ENCODE data around the gene TEX26.

TEX26 gene

GRCh38 chr13:30927595-30927994 lies 4.9 kb upstream of the TEX26 start:
- peak; percentile 84 for DNase-seq (ENCODE audit: low read depth)
- TF ChIP-seq CTCF (IDR thresholded peaks at IDR 0.05; ENCODE audit: insufficient read depth, low read depth, low read length, missing control alignments), result no peak
- no peak overlapping the region for H3K4me3 ChIP-seq (ENCODE audit: low read length)

- no peak for TF ChIP-seq CTCF (IDR thresholded peaks at IDR 0.05; ENCODE audit: insufficient read depth, low read depth, low read length, missing control alignments)
- DNase-seq (ENCODE audit: low read depth), result peak; percentile 85
These were observed 3.5 kb upstream of the TEX26 start for GRCh38 chr13:30928978-30929377.

GRCh38 chr13:30933354-30933670 lies 856 bp downstream of the TEX26 start:
- TF ChIP-seq CTCF (IDR thresholded peaks at IDR 0.05; ENCODE audit: insufficient read depth, low read depth, low read length, missing control alignments), result no peak
- DNase-seq (ENCODE audit: low read depth), result no peak
- H3K4me3 ChIP-seq (ENCODE audit: low read length), result no peak overlapping the region

More at GRCh38 chr13:30928978-30929377, 3.5 kb upstream of the TEX26 start:
- no peak overlapping the region for H3K4me3 ChIP-seq (ENCODE audit: low read length)

- DNase-seq (ENCODE audit: low read depth), result no peak
- H3K4me3 ChIP-seq (ENCODE audit: low read length), result no peak overlapping the region
- no peak for TF ChIP-seq CTCF (IDR thresholded peaks at IDR 0.05; ENCODE audit: insufficient read depth, low read depth, low read length, missing control alignments)
These were observed 1.9 kb downstream of the TEX26 start for GRCh38 chr13:30934381-30934780.

- TF ChIP-seq CTCF (IDR thresholded peaks at IDR 0.05; ENCODE audit: insufficient read depth, low read depth, low read length, missing control alignments), result no peak
- no peak for DNase-seq (ENCODE audit: low read depth)
These were observed 2.3 kb downstream of the TEX26 start for GRCh38 chr13:30934803-30935202.

GRCh38 chr13:30936971-30937370 lies 4.5 kb downstream of the TEX26 start:
- TF ChIP-seq CTCF (IDR thresholded peaks at IDR 0.05; ENCODE audit: insufficient read depth, low read depth, low read length, missing control alignments), result no peak
- no peak for DNase-seq (ENCODE audit: low read depth)
- no peak overlapping the region for H3K4me3 ChIP-seq (ENCODE audit: low read length)

More at GRCh38 chr13:30934803-30935202, 2.3 kb downstream of the TEX26 start:
- H3K4me3 ChIP-seq (ENCODE audit: low read length), result no peak overlapping the region

- TF ChIP-seq CTCF (IDR thresholded peaks at IDR 0.05; ENCODE audit: insufficient read depth, low read depth, low read length, missing control alignments), result no peak
- no peak for DNase-seq (ENCODE audit: low read depth)
- H3K4me3 ChIP-seq (ENCODE audit: low read length), result no peak overlapping the region
These were observed 11.4 kb downstream of the TEX26 start for GRCh38 chr13:30943881-30944280.

All from epithelial cell of esophagus (primary cell).